DOHH2 (cell line): ENCODE results near the gene DPP10.

ENCODE experiments used
- H3F3A ChIP-seq: fragments of 200-600 bp; sonication (generic), shearing (Covaris generic); 2 replicates; pipeline ENCODE4 v1.6.0; 2016; ENCODE audit warnings: antibody characterized with exemption, mild to moderate bottlenecking; ENCODE audit not compliant: control insufficient read depth, insufficient read depth
- H3K27ac ChIP-seq: fragments of 200-600 bp; sonication (generic); 2 replicates; pipeline ENCODE4 v1.5.1; 2014; ENCODE audit warnings: low read depth, mild to moderate bottlenecking, low read length, moderate library complexity
- H3K27me3 ChIP-seq: fragments of 200-600 bp; sonication (generic); 2 replicates; pipeline ENCODE4 v1.6.1; 2014; ENCODE audit warnings: mild to moderate bottlenecking, low read length, mixed read lengths; ENCODE audit not compliant: control insufficient read depth
- H3K36me3 ChIP-seq: fragments of 200-600 bp; sonication (generic); 2 replicates; pipeline ENCODE4 v1.6.1; 2014; ENCODE audit warnings: mild to moderate bottlenecking, low read length, moderate library complexity, mixed read lengths; ENCODE audit not compliant: control insufficient read depth
- H3K4me1 ChIP-seq: fragments of 200-600 bp; sonication (generic); 2 replicates; pipeline ENCODE4 v1.6.1; 2014; ENCODE audit warnings: mild to moderate bottlenecking, low read length, mixed read lengths; ENCODE audit not compliant: control insufficient read depth
- H3K4me2 ChIP-seq: fragments of 200-600 bp; sonication (generic); 2 replicates; pipeline ENCODE4 v1.6.0; 2014; ENCODE audit warnings: mild to moderate bottlenecking, low read length, moderate library complexity
- H3K4me3 ChIP-seq: fragments of 200-600 bp; sonication (generic); 2 replicates; pipeline ENCODE4 v1.5.1; 2014; ENCODE audit warnings: mild to moderate bottlenecking, low read length, mixed read lengths
- H3K79me2 ChIP-seq: fragments of 200-600 bp; sonication (generic); 2 replicates; pipeline ENCODE4 v1.6.1; 2014; ENCODE audit warnings: mild to moderate bottlenecking, low read length, mixed read lengths; ENCODE audit not compliant: control insufficient read depth
- H3K9me2 ChIP-seq: fragments of 200-600 bp; sonication (generic); replicated peaks from 2 replicates; pipeline ENCODE4 v1.6.1; 2014; ENCODE audit warnings: mild to moderate bottlenecking, low read length, mixed read lengths; ENCODE audit not compliant: control insufficient read depth
- H3K9me3 ChIP-seq: fragments of 200-600 bp; sonication (generic); 2 replicates; pipeline ENCODE4 v1.6.1; 2014; ENCODE audit warnings: antibody characterized with exemption, low read length, mixed read lengths; ENCODE audit not compliant: control insufficient read depth, insufficient read depth
- H4K20me1 ChIP-seq: fragments of 200-600 bp; sonication (generic); 2 replicates; pipeline ENCODE4 v1.6.0; 2014; ENCODE audit warnings: low read depth, mild to moderate bottlenecking, antibody characterized with exemption, low read length, moderate library complexity; ENCODE audit not compliant: control insufficient read depth, insufficient read depth
- EZH2phosphoT487 ChIP-seq: fragments of 200-600 bp; sonication (generic); IDR thresholded peaks from 2 replicates; pipeline ENCODE4 v1.6.1; 2017; ENCODE audit warnings: borderline replicate concordance, mild to moderate bottlenecking, antibody characterized with exemption, low read length, moderate library complexity, mixed read lengths
- TF ChIP-seq, protein P1 (sequence below): fragments of 200-600 bp; sonication (generic); IDR thresholded peaks from one replicate; pipeline ENCODE4 v1.5.1; 2014; ENCODE audit warnings: antibody characterized with exemption, mild to moderate bottlenecking, low read depth, low read length; ENCODE audit not compliant: poor library complexity, severe bottlenecking

The DPP10 gene

GRCh38 chr2:115650827-115651226 lies 1208.4 kb downstream of the DPP10 start:
- H3K4me1 ChIP-seq, result no peaks in the 10 kb centered on the region
- H3K9me3 ChIP-seq, result no peaks in the 10 kb centered on the region
- no peak overlapping the region for H3K27ac ChIP-seq
- H3K4me2 ChIP-seq, result no peak overlapping the region
- no peak overlapping the region for H3K4me3 ChIP-seq
- H3K9me2 ChIP-seq, result no peaks in the 10 kb centered on the region
- H3K79me2 ChIP-seq, result no peaks in the 10 kb centered on the region
- TF ChIP-seq, protein P1, sequence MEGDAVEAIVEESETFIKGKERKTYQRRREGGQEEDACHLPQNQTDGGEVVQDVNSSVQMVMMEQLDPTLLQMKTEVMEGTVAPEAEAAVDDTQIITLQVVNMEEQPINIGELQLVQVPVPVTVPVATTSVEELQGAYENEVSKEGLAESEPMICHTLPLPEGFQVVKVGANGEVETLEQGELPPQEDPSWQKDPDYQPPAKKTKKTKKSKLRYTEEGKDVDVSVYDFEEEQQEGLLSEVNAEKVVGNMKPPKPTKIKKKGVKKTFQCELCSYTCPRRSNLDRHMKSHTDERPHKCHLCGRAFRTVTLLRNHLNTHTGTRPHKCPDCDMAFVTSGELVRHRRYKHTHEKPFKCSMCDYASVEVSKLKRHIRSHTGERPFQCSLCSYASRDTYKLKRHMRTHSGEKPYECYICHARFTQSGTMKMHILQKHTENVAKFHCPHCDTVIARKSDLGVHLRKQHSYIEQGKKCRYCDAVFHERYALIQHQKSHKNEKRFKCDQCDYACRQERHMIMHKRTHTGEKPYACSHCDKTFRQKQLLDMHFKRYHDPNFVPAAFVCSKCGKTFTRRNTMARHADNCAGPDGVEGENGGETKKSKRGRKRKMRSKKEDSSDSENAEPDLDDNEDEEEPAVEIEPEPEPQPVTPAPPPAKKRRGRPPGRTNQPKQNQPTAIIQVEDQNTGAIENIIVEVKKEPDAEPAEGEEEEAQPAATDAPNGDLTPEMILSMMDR, result no peak
- H3K36me3 ChIP-seq, result no peaks in the 10 kb centered on the region
- H3K27me3 ChIP-seq, result no peaks in the 10 kb centered on the region
- H4K20me1 ChIP-seq, result no peaks in the 10 kb centered on the region
- no peaks in the 10 kb centered on the region for H3F3A ChIP-seq

DNA sequence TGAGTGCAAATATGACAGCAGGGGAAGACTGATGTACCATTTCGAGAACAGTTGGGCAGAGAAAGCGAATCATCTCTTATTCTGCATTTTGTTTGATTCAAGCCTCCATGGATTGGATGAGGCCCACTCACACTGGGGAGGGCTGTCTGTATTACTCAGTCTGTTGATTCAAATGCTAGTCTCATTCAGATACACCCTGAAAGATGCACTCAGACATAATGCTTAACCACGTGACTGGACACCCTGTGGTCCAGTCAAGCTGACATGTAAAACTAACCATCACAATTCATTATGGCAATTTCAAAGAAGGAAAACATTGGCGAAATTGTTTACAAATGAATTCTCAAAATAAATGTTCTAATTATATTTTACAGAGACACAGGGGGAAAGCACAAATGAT lies 1210.2 kb downstream of the DPP10 start:
- H3K27ac ChIP-seq, result no peak overlapping the region
- no peak overlapping the region for H3K4me3 ChIP-seq
- no peaks in the 10 kb centered on the region for H3K4me1 ChIP-seq
- no peaks in the 10 kb centered on the region for H3K36me3 ChIP-seq
- no peaks in the 10 kb centered on the region for H3K9me3 ChIP-seq
- TF ChIP-seq, protein P1, result no peak
- no peak for TF ChIP-seq EZH2phosphoT487
- no peaks in the 10 kb centered on the region for H3K79me2 ChIP-seq
- H3F3A ChIP-seq, result no peaks in the 10 kb centered on the region
- H3K27me3 ChIP-seq, result no peaks in the 10 kb centered on the region
- H3K9me2 ChIP-seq, result no peaks in the 10 kb centered on the region
- no peaks in the 10 kb centered on the region for H4K20me1 ChIP-seq
- H3K4me2 ChIP-seq, result no peak overlapping the region

- no peak overlapping the region for H3K4me2 ChIP-seq
- no peaks in the 10 kb centered on the region for H3K36me3 ChIP-seq
- H4K20me1 ChIP-seq, result no peaks in the 10 kb centered on the region
- no peaks in the 10 kb centered on the region for H3K27me3 ChIP-seq
- no peaks in the 10 kb centered on the region for H3K9me2 ChIP-seq
- no peak overlapping the region for H3K27ac ChIP-seq
- TF ChIP-seq, protein P1, result no peak
- no peak for TF ChIP-seq EZH2phosphoT487
- no peaks in the 10 kb centered on the region for H3F3A ChIP-seq
- H3K4me1 ChIP-seq, result no peaks in the 10 kb centered on the region
- H3K9me3 ChIP-seq, result no peaks in the 10 kb centered on the region
- no peaks in the 10 kb centered on the region for H3K79me2 ChIP-seq
- H3K4me3 ChIP-seq, result no peak overlapping the region
Measured at GRCh38 chr2:115654362-115654761, 1211.9 kb downstream of the DPP10 start.

- Histone ChIP-seq H3K36me3 (no peaks in the 10 kb centered on the region), H3K27ac (no peak overlapping the region), H3K9me3 (peaks cover 4% of the 10 kb centered on the region; the same call in 1 of the 2 replicates), H3K27me3 (no peaks in the 10 kb centered on the region), H3K79me2 (no peaks in the 10 kb centered on the region), H3K4me3 (no peak overlapping the region), H4K20me1 (no peaks in the 10 kb centered on the region), H3F3A (no peaks in the 10 kb centered on the region), H3K4me2 (no peak overlapping the region), H3K4me1 (no peaks in the 10 kb centered on the region), H3K9me2 (no peaks in the 10 kb centered on the region)
- TF ChIP-seq, protein P1, result no peak
- no peak for TF ChIP-seq EZH2phosphoT487
Measured at GRCh38 chr2:115678129-115678528, 1235.7 kb downstream of the DPP10 start.
